ENCODE data around the gene UPP1. TPM values are rescaled to one million over a fixed set of nuclear protein-coding genes. Genes with fewer than 3 reads are reported as not detected.
"Not testable (repeated sequence)": the region's sequence is repeated elsewhere in the genome, so short reads cannot be mapped to it uniquely, and the experiment has no call there.

The UPP1 gene
- total RNA-seq, 1 donor from 2014 or later = 204 TPM

GRCh38 chr7:48112401-48113165, 23.5 kb downstream of the UPP1 start:
- no peak for ATAC-seq

GRCh38 chr7:48113275-48113674, 24.2 kb downstream of the UPP1 start:
- ATAC-seq = no peak

GRCh38 chr7:48114115-48114514, 25.1 kb downstream of the UPP1 start:
- no peak for ATAC-seq

GRCh38 chr7:48114589-48114988, 25.5 kb downstream of the UPP1 start:
- no peak for ATAC-seq

GRCh38 chr7:48116043-48116442, 27.0 kb downstream of the UPP1 start:
- no peak for ATAC-seq

GRCh38 chr7:48118041-48118440, 29.0 kb downstream of the UPP1 start:
- no peak for ATAC-seq

GRCh38 chr7:48120536-48120935, 31.5 kb downstream of the UPP1 start:
- ATAC-seq = not testable (repeated sequence)

- no peak for ATAC-seq
Observed at GRCh38 chr7:48126037-48126436, 37.0 kb downstream of the UPP1 start.

GRCh38 chr7:48130658-48131108, 41.6 kb downstream of the UPP1 start:
- ATAC-seq = no peak

GRCh38 chr7:48132792-48133191, 43.7 kb downstream of the UPP1 start:
- no peak for ATAC-seq

- ATAC-seq = no peak
Observed at GRCh38 chr7:48139459-48139858, 50.4 kb downstream of the UPP1 start.

GRCh38 chr7:48140001-48140681, 51.1 kb downstream of the UPP1 start:
- ATAC-seq = no peak

GRCh38 chr7:48141521-48141920, 52.5 kb downstream of the UPP1 start:
- ATAC-seq = no peak

GRCh38 chr7:48144291-48144768, 55.3 kb downstream of the UPP1 start:
- no peak for ATAC-seq

- ATAC-seq = no peak
Observed at GRCh38 chr7:48147078-48147591, 58.1 kb downstream of the UPP1 start.

GRCh38 chr7:48147690-48148089, 58.6 kb downstream of the UPP1 start:
- ATAC-seq = not testable (repeated sequence)

GRCh38 chr7:48148311-48148710, 59.2 kb downstream of the UPP1 start:
- ATAC-seq = peak; percentile 95

GRCh38 chr7:48149058-48149457, 60.0 kb downstream of the UPP1 start:
- no peak for ATAC-seq

- no peak for ATAC-seq
Observed at GRCh38 chr7:48150086-48150485, 61.0 kb downstream of the UPP1 start.

GRCh38 chr7:48154792-48155413, 65.8 kb downstream of the UPP1 start:
- peak; percentile 86 for ATAC-seq
